SK-N-SH (cell line): ENCODE data around the gene MARK3.

ENCODE experiments used
- CTCF ChIP-seq: fragments of 200-600 bp; sonication (generic); IDR thresholded peaks from 2 replicates; pipeline ENCODE4 v1.6.1; 2017; ENCODE audit warnings: antibody characterized with exemption, mild to moderate bottlenecking, moderate library complexity
- GABPA ChIP-seq: IDR thresholded peaks from 2 replicates; pipeline ENCODE4 v1.4.0; 2012; ENCODE audit warnings: low read depth, mild to moderate bottlenecking
- MAX ChIP-seq: IDR thresholded peaks from 2 replicates; pipeline ENCODE4 v1.4.0; 2012; ENCODE audit warnings: low read depth
- MEF2A ChIP-seq: IDR thresholded peaks from 2 replicates; pipeline ENCODE4 v1.4.0; 2012; ENCODE audit warnings: low read depth, borderline replicate concordance
- MXI1 ChIP-seq: IDR thresholded peaks from 2 replicates; pipeline ENCODE4 v1.6.1; 2012; ENCODE audit warnings: mild to moderate bottlenecking, low read depth, low read length, improper control_type of control experiment
- SMC3 ChIP-seq: IDR thresholded peaks from 2 replicates; pipeline ENCODE4 v1.6.1; 2012; ENCODE audit warnings: low read depth, low read length, improper control_type of control experiment
- TAF1 ChIP-seq: IDR thresholded peaks from 2 replicates; pipeline ENCODE4 v1.6.1; 2012; ENCODE audit warnings: low read depth, mild to moderate bottlenecking, low read length, moderate library complexity, borderline replicate concordance

- TF ChIP-seq MEF2A (no peak), CTCF (no peak), MAX (no peak), TAF1 (no peak), GABPA (no peak), SMC3 (no peak), MXI1 (no peak)
These were observed 57.9 kb downstream of the MARK3 start for GRCh38 chr14:103443111-103443510.
